GM23248 (cell line): ENCODE data around the gene STK33. TPM values are rescaled to one million over a fixed set of nuclear protein-coding genes. Genes with fewer than 3 reads are reported as not detected.

Source experiments
- DNase-seq: peaks from one replicate; pipeline ENCODE4 v3.0.0-alpha.2; 2015
- H2AFZ ChIP-seq: fragments of 200-600 bp; sonication (generic); 2 replicates; pipeline ENCODE4 v1.6.1; 2016; ENCODE audit warnings: antibody characterized with exemption
- H3F3A ChIP-seq: fragments of 200-600 bp; sonication (generic); 2 replicates; pipeline ENCODE4 v1.6.1; 2016; ENCODE audit warnings: mild to moderate bottlenecking, antibody characterized with exemption, mixed run types; ENCODE audit not compliant: insufficient read depth
- H3K27ac ChIP-seq: fragments of 200-600 bp; sonication (generic); 2 replicates; pipeline ENCODE4 v1.5.1; 2016; ENCODE audit warnings: mild to moderate bottlenecking
- H3K27me3 ChIP-seq: fragments of 200-600 bp; sonication (generic); replicated peaks from 2 replicates; pipeline ENCODE4 v1.6.1; 2016; ENCODE audit warnings: mild to moderate bottlenecking; ENCODE audit not compliant: insufficient read depth
- H3K36me3 ChIP-seq: fragments of 200-600 bp; sonication (generic); 2 replicates; pipeline ENCODE4 v1.6.1; 2016; ENCODE audit warnings: low read depth, mild to moderate bottlenecking
- H3K4me1 ChIP-seq: fragments of 200-600 bp; sonication (generic); 2 replicates; pipeline ENCODE4 v1.6.1; 2016; ENCODE audit warnings: mild to moderate bottlenecking; ENCODE audit not compliant: insufficient read depth
- H3K4me2 ChIP-seq: fragments of 200-600 bp; sonication (generic); one replicate; pipeline ENCODE4 v1.6.1; 2016; ENCODE audit warnings: mild to moderate bottlenecking; ENCODE audit not compliant: unreplicated experiment
- H3K4me3 ChIP-seq: fragments of 200-600 bp; sonication (generic); 2 replicates; pipeline ENCODE4 v1.5.1; 2016; ENCODE audit warnings: mild to moderate bottlenecking
- H3K79me2 ChIP-seq: fragments of 200-600 bp; sonication (generic); 2 replicates; pipeline ENCODE4 v1.6.1; 2016; ENCODE audit warnings: mild to moderate bottlenecking; ENCODE audit not compliant: insufficient read depth
- H3K9ac ChIP-seq: fragments of 200-600 bp; sonication (generic); 2 replicates; pipeline ENCODE4 v1.6.1; 2016; ENCODE audit warnings: mild to moderate bottlenecking
- H3K9me2 ChIP-seq: fragments of 200-600 bp; sonication (generic); 2 replicates; pipeline ENCODE4 v1.6.1; 2016; ENCODE audit warnings: mixed run types, mild to moderate bottlenecking, moderate library complexity; ENCODE audit not compliant: insufficient read depth
- H3K9me3 ChIP-seq: fragments of 200-600 bp; sonication (generic); one replicate; pipeline ENCODE4 v1.6.1; 2017; ENCODE audit warnings: low read depth
- H4K20me1 ChIP-seq: fragments of 200-600 bp; sonication (generic); 2 replicates; pipeline ENCODE4 v1.6.0; 2016; ENCODE audit not compliant: insufficient read depth
- EZH2 ChIP-seq: fragments of 200-600 bp; sonication (generic); IDR thresholded peaks from 2 replicates; pipeline ENCODE4 v1.6.1; 2018; ENCODE audit warnings: antibody characterized with exemption, mild to moderate bottlenecking; ENCODE audit not compliant: insufficient read depth, poor library complexity, severe bottlenecking
- EZH2phosphoT487 ChIP-seq: fragments of 200-600 bp; sonication (generic); IDR thresholded peaks from 2 replicates; pipeline ENCODE4 v1.6.1; 2018; ENCODE audit warnings: antibody characterized with exemption, moderate library complexity, mild to moderate bottlenecking, low read depth; ENCODE audit not compliant: insufficient read depth
- WGBS, 2 experiments: methylation state at CpG; one replicate each; pipeline ENCODE4 v1.1.6; 2015 to 2017; ENCODE audit warnings: low lambda C conversion rate in 2 of 2, low coverage in 1 of 2; ENCODE audit errors: missing lambda C conversion rate in 2 of 2; 5-methylcytosine and 5-hydroxymethylcytosine counted together
- in situ Hi-C: fragments of 300-500 bp; cut with MboI; formaldehyde crosslinking; loops from 2 replicates; pipeline ENCODE4 v1.15.0; 2020
- polyA plus RNA-seq: library from polyadenylated mRNA; unstranded; fragments of >200 nt; fragmentation: Nextera tagmentation; extraction: Ambion mirVana; gene quantifications from 2 replicates; pipeline ENCODE4 v1.2.1, GENCODE V29; 2016
- total RNA-seq: library from RNA; depleted of rRNA; stranded (reverse); fragments of >200 nt; shearing (Covaris generic); gene quantifications from 2 replicates; pipeline ENCODE4 v1.2.3, GENCODE V29; 2014

STK33 gene
- total and polyA plus RNA-seq, 2 experiments from 2014 or later: not detected

GRCh38 chr11:8390851-8391612 is 203.0 kb downstream of the STK33 start:
- 53 to 54% methylated on average over 9 of the region's 9 CpGs for WGBS, 2 experiments
- Histone ChIP-seq H3K79me2 (no peaks in the 10 kb centered on the region), H3K36me3 (no peaks in the 10 kb centered on the region), H3K9me2 (no peaks in the 10 kb centered on the region), H3K4me2 (no peak overlapping the region), H2AFZ (no peak overlapping the region), H3K9me3 (no peaks in the 10 kb centered on the region), H3K4me1 (no peaks in the 10 kb centered on the region), H3K27ac (no peak overlapping the region), H3K4me3 (no peak overlapping the region), H3K9ac (no peak overlapping the region), H4K20me1 (no peaks in the 10 kb centered on the region), H3F3A (no peaks in the 10 kb centered on the region), H3K27me3 (peaks cover 16% of the 10 kb centered on the region)
- TF ChIP-seq EZH2 (no peak), EZH2phosphoT487 (no peak)
- DNase-seq: no peak
- in situ Hi-C loops: no loop called here

GRCh38 chr11:8389029-8389996 is 204.7 kb downstream of the STK33 start:
- Histone ChIP-seq H3K4me2 (no peak overlapping the region), H3K9me3 (no peaks in the 10 kb centered on the region), H3F3A (no peaks in the 10 kb centered on the region), H2AFZ (no peak overlapping the region), H3K36me3 (no peaks in the 10 kb centered on the region), H3K27ac (no peak overlapping the region), H3K4me1 (no peaks in the 10 kb centered on the region), H3K4me3 (no peak overlapping the region), H4K20me1 (no peaks in the 10 kb centered on the region), H3K79me2 (no peaks in the 10 kb centered on the region), H3K9me2 (no peaks in the 10 kb centered on the region), H3K9ac (no peak overlapping the region), H3K27me3 (peaks cover 16% of the 10 kb centered on the region)
- in situ Hi-C loops: no loop called here
- no peak for DNase-seq
- 41 to 43% methylated on average over 11 of the region's 11 CpGs for WGBS, 2 experiments
- TF ChIP-seq EZH2 (no peak), EZH2phosphoT487 (no peak)

- Histone ChIP-seq H3K9ac (no peak overlapping the region), H2AFZ (no peak overlapping the region), H3K27ac (no peak overlapping the region), H4K20me1 (no peaks in the 10 kb centered on the region), H3K9me2 (no peaks in the 10 kb centered on the region), H3K4me2 (no peak overlapping the region), H3K9me3 (no peaks in the 10 kb centered on the region), H3K4me3 (no peak overlapping the region), H3K79me2 (no peaks in the 10 kb centered on the region), H3K27me3 (peaks cover 16% of the 10 kb centered on the region), H3F3A (no peaks in the 10 kb centered on the region), H3K4me1 (no peaks in the 10 kb centered on the region), H3K36me3 (no peaks in the 10 kb centered on the region)
- in situ Hi-C loops: no loop called here
- 49 to 53% methylated on average over 5 of the region's 5 CpGs for WGBS, 2 experiments
- DNase-seq: no peak
- TF ChIP-seq EZH2phosphoT487 (no peak), EZH2 (no peak)
Measured at GRCh38 chr11:8387693-8388092, 206.3 kb downstream of the STK33 start.

- in situ Hi-C loops: no loop called here
- Histone ChIP-seq H3K79me2 (no peaks in the 10 kb centered on the region), H3F3A (no peaks in the 10 kb centered on the region), H3K9ac (no peak overlapping the region), H3K4me1 (no peaks in the 10 kb centered on the region), H3K4me3 (no peak overlapping the region), H3K9me3 (no peaks in the 10 kb centered on the region), H3K36me3 (no peaks in the 10 kb centered on the region), H3K4me2 (no peak overlapping the region), H3K27ac (no peak overlapping the region), H3K27me3 (peaks cover 16% of the 10 kb centered on the region), H2AFZ (no peak overlapping the region), H3K9me2 (no peaks in the 10 kb centered on the region), H4K20me1 (no peaks in the 10 kb centered on the region)
- 40 to 43% methylated on average over 7 of the region's 7 CpGs for WGBS, 2 experiments
- TF ChIP-seq EZH2: no peak
- no peak for TF ChIP-seq EZH2phosphoT487
- no peak for DNase-seq
Measured at GRCh38 chr11:8387141-8387540, 206.9 kb downstream of the STK33 start.
